ENCODE data around the gene MEPCE.
A peak's percentile ranks its signal among the peaks of the same experiment; 100 is the strongest.
"Not testable (repeated sequence)": the region's sequence is repeated elsewhere in the genome, so short reads cannot be mapped to it uniquely, and the experiment has no call there.

The MEPCE gene

DNA sequence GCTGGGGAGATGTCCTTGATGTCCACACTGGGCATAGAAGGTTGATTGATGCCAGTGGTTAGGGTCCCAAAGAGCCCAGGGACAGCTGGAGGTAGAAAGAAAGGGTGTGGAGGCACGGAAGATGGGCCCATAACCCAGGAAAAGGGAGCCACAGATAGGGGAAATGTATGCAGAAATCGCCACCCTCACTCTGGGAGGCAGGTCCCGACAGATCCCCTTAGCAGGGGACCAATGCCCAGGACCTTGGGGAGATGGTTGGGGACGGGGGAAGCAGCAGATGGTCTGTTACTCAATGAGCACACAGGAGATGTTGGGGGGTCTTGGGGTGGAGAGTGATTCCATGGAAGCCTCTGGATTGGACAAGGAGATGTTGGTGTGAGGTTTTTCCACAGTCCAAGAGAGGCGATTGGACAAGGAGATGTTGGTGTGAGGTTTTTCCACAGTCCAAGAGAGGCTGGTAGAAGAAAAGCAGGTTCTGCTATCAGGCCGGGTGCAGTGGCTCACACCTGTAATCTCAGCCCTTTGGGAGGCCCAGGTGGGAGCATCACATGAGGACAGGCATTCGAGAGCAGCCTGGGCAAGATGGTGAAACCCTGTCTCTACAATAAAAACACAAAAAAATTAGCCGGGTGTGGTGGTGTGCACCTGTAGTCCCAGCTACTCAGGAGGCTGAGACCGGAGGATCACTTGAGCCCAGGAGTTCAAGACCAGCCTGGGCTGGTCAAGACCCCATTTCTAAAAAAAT lies 13.6 kb downstream of the MEPCE start:
- Histone ChIP-seq H3K27me3 (ENCODE audit: control insufficient read depth, insufficient read depth, low read length) (no peaks in the 10 kb centered on the region), H3K4me3 (ENCODE audit: low read depth, low read length) (no peak overlapping the region), H3K9ac (no peak overlapping the region), H3K36me3 (ENCODE audit: control insufficient read depth, insufficient read depth, low read length) (no peaks in the 10 kb centered on the region), H3K79me2 (no peaks in the 10 kb centered on the region), H2AFZ (no peak overlapping the region), H3K4me1 (peaks cover 3% of the 10 kb centered on the region), H3K9me3 (ENCODE audit: control insufficient read depth, low read length) (no peaks in the 10 kb centered on the region), H3K4me2 (ENCODE audit: low read length) (no peak overlapping the region), H3K27ac (peak overlapping the region; percentile 60)
- TF ChIP-seq, protein P1, sequence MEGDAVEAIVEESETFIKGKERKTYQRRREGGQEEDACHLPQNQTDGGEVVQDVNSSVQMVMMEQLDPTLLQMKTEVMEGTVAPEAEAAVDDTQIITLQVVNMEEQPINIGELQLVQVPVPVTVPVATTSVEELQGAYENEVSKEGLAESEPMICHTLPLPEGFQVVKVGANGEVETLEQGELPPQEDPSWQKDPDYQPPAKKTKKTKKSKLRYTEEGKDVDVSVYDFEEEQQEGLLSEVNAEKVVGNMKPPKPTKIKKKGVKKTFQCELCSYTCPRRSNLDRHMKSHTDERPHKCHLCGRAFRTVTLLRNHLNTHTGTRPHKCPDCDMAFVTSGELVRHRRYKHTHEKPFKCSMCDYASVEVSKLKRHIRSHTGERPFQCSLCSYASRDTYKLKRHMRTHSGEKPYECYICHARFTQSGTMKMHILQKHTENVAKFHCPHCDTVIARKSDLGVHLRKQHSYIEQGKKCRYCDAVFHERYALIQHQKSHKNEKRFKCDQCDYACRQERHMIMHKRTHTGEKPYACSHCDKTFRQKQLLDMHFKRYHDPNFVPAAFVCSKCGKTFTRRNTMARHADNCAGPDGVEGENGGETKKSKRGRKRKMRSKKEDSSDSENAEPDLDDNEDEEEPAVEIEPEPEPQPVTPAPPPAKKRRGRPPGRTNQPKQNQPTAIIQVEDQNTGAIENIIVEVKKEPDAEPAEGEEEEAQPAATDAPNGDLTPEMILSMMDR (IDR thresholded peaks at IDR 0.05): no peak

DNA sequence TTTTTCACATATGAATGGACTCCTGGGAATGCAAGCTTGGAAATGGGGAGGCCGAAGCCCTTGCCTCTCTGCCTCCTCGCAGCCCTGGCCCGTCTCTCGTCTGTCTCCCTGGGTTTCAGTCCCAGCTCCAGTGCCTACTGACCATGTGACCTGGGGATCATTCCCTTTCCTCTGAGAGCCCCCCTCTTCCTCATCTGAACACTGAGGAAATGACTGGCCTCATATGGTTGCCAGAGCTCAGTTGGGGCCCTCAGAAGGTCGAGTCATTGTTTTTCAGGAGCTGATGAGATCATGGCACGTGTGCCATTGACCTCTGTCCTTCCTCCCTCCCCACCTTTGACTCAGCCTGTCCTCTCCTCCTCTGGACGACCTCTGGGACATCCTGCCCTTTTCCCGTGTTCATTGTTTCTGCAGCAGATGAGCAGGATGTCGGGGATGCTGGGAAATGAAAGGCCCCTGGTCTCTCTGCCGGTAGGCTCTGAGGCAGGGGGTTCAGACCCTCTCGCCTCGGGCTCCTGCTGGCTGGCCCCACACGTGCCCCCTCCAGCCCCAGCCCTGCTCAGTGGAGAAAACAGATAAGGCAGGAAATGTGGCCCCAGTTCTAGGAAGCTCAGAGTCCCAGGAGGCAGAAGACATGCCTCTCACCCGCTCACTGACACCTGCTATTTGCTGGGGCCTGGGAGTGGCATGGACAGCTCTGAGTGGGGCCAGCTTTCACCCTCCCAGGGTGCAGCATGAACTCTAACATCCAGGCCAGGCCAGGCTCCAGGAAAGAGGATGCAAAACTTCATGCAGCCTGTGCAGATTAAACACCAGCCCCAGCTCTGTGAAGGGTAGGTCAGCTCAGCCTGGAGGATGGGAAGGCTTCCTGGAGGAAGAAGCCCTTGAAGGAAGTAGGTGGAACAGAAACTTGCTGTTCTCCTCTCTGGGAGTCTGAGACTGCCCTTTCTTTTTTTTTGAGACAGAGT lies 15.0 kb downstream of the MEPCE start:
- Histone ChIP-seq H3K36me3 (ENCODE audit: control insufficient read depth, insufficient read depth, low read length) (no peaks in the 10 kb centered on the region), H3K4me2 (ENCODE audit: low read length) (no peak overlapping the region), H3K79me2 (no peaks in the 10 kb centered on the region), H3K9me3 (ENCODE audit: control insufficient read depth, low read length) (no peaks in the 10 kb centered on the region), H2AFZ (peak overlapping the region; percentile 17), H3K27me3 (ENCODE audit: control insufficient read depth, insufficient read depth, low read length) (no peaks in the 10 kb centered on the region), H3K9ac (no peak overlapping the region), H3K4me3 (ENCODE audit: low read depth, low read length) (no peak overlapping the region), H3K27ac (peak overlapping the region; percentile 60), H3K4me1 (peaks cover 3% of the 10 kb centered on the region)
- TF ChIP-seq, protein P1 (IDR thresholded peaks at IDR 0.05): no peak

DNA sequence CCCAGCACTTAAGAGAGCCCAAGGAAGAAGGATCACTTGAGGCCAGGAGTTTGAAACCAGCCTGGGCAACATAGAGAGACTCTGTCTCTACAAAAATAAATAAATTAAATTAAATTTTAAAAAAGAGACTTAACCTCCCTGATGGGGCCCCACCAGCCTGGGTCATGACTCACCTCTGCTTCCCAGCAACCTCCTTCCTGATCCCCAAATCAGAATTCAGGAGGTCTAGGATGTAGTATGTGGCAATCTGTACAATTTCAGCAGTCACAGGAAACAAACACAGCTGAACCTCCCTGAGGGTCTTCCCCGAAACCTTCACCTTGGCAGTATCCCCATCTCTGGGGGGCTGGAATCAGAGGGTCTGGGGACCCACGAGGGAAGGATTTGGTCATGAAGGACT lies 16.4 kb downstream of the MEPCE start:
- H3K9me3 ChIP-seq (ENCODE audit: control insufficient read depth, low read length): no peaks in the 10 kb centered on the region

DNA sequence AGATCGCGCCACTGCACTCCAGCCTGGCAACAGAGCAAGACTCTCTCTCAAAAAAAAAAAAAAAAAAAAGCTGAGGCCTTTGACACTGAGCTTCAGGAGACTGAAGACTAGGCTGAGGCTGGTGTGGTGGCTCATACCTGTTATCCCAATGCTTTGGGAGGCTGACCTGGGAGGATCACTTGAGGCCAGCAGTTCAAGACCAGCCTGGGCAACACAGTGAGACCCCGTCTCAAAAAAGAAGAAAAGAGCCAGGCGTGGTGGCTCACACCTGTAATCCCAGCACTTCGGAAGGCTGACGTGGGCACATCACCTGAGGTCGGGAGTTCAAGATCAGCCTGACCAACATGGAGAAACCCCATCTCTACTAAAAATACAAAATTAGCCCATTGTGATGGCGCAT lies 17.7 kb downstream of the MEPCE start:
- H2AFZ ChIP-seq; H3K79me2 ChIP-seq; H3K27me3 ChIP-seq (ENCODE audit: control insufficient read depth, insufficient read depth, low read length); H3K4me3 ChIP-seq (ENCODE audit: low read depth, low read length); H3K9me3 ChIP-seq (ENCODE audit: control insufficient read depth, low read length); H3K36me3 ChIP-seq (ENCODE audit: control insufficient read depth, insufficient read depth, low read length); H3K9ac ChIP-seq; H3K4me1 ChIP-seq; H3K4me2 ChIP-seq (ENCODE audit: low read length); H3K27ac ChIP-seq: not testable (repeated sequence)

More for the DNA sequence above, 16.4 kb downstream of the MEPCE start:
- no peak overlapping the region for H2AFZ ChIP-seq
- H3K4me1 ChIP-seq: peaks cover 7% of the 10 kb centered on the region
- H3K27ac ChIP-seq: peak overlapping the region; percentile 33
- H3K27me3 ChIP-seq (ENCODE audit: control insufficient read depth, insufficient read depth, low read length): no peaks in the 10 kb centered on the region
- H3K4me2 ChIP-seq (ENCODE audit: low read length): no peak overlapping the region
- no peaks in the 10 kb centered on the region for H3K79me2 ChIP-seq
- no peak overlapping the region for H3K9ac ChIP-seq
- no peak overlapping the region for H3K4me3 ChIP-seq (ENCODE audit: low read depth, low read length)
- H3K36me3 ChIP-seq (ENCODE audit: control insufficient read depth, insufficient read depth, low read length): no peaks in the 10 kb centered on the region
- TF ChIP-seq, protein P1 (IDR thresholded peaks at IDR 0.05): no peak

DNA sequence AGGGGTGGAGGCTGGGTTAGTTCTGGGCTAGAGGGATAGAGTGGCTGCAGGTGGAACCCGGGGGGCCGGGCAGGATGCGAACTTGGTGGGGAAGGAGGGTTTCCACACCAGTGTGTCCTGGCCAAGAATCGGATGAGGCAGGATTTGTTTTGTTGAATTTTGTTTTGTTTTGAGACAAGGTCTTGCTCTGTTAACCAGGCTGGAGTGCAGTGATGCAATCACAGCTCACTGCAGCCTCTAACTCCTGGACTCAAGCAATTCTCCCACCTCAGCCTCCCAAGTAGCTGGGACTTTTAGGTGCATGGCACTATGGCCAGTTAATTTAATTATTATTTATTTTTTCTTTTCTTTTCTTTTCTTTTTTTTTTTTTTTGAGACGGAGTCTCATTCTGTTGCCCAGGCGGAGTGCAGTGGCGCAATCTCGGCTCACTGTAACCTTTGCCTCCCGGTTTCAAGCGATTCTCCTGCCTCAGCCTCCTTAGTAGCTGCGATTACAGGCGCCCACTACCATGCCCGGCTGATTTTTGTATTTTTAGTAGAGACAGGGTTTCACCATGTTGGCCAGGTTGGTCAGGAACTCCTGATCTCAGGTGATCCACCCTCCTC lies 19.7 kb downstream of the MEPCE start:
- H3K9ac ChIP-seq: no peak overlapping the region
- no peak overlapping the region for H3K27ac ChIP-seq

More for the DNA sequence above, 19.7 kb downstream of the MEPCE start:
- peak overlapping the region; percentile 98 for H3K4me2 ChIP-seq (ENCODE audit: low read length)
- no peaks in the 10 kb centered on the region for H3K79me2 ChIP-seq
- peak overlapping the region; percentile 98 for H3K4me3 ChIP-seq (ENCODE audit: low read depth, low read length)
- TF ChIP-seq, protein P1 (IDR thresholded peaks at IDR 0.05): no peak
- H3K36me3 ChIP-seq (ENCODE audit: control insufficient read depth, insufficient read depth, low read length): no peaks in the 10 kb centered on the region
- H3K9me3 ChIP-seq (ENCODE audit: control insufficient read depth, low read length): no peaks in the 10 kb centered on the region
- no peaks in the 10 kb centered on the region for H3K27me3 ChIP-seq (ENCODE audit: control insufficient read depth, insufficient read depth, low read length)
- no peak overlapping the region for H2AFZ ChIP-seq
- H3K4me1 ChIP-seq: peaks cover 7% of the 10 kb centered on the region

Measured in parathyroid adenoma (tissue), 2 donors.